ENCODE results near the gene ARID1B.

The ARID1B gene

GRCh38 chr6:156900292-156900691 is 123.1 kb downstream of the ARID1B start:
- Histone ChIP-seq H3K27me3 (ENCODE audit: low read depth) (no peaks in the 10 kb centered on the region), H3K9me3 (no peaks in the 10 kb centered on the region), H3K4me3 (no peak overlapping the region), H3K36me3 (replicated peaks) (no peaks in the 10 kb centered on the region), H3K4me1 (peaks cover under 1% of the 10 kb centered on the region)
- in situ Hi-C loops (cut with MboI; ENCODE audit: low sequenced_read_pairs) = no loop called here
- no peak for DNase-seq (ENCODE audit: low spot score in 2 of 2)

- in situ Hi-C loops (cut with MboI; ENCODE audit: low sequenced_read_pairs) = no loop called here
- Histone ChIP-seq H3K4me3 (no peak overlapping the region), H3K27me3 (ENCODE audit: low read depth) (no peaks in the 10 kb centered on the region), H3K9me3 (no peaks in the 10 kb centered on the region), H3K36me3 (replicated peaks) (no peaks in the 10 kb centered on the region), H3K4me1 (peaks cover 7% of the 10 kb centered on the region)
- DNase-seq (ENCODE audit: low spot score in 2 of 2) = no peak
These were observed 124.3 kb downstream of the ARID1B start for GRCh38 chr6:156901309-156902019.

GRCh38 chr6:156902782-156903181 is 125.6 kb downstream of the ARID1B start:
- no peak overlapping the region for H3K4me3 ChIP-seq
- no peaks in the 10 kb centered on the region for H3K9me3 ChIP-seq
- H3K27me3 ChIP-seq (ENCODE audit: low read depth) = no peaks in the 10 kb centered on the region
- no peak for DNase-seq (ENCODE audit: low spot score in 2 of 2)
- in situ Hi-C loops (cut with MboI; ENCODE audit: low sequenced_read_pairs) = no loop called here
- H3K36me3 ChIP-seq (replicated peaks) = no peaks in the 10 kb centered on the region
- H3K4me1 ChIP-seq = peaks cover 7% of the 10 kb centered on the region

GRCh38 chr6:156904176-156904967 is 127.2 kb downstream of the ARID1B start:
- DNase-seq (ENCODE audit: low spot score in 2 of 2) = no peak
- H3K9me3 ChIP-seq = no peaks in the 10 kb centered on the region
- H3K4me3 ChIP-seq = no peak overlapping the region
- in situ Hi-C loops (cut with MboI; ENCODE audit: low sequenced_read_pairs) = no loop called here
- H3K36me3 ChIP-seq (replicated peaks) = no peaks in the 10 kb centered on the region
- H3K4me1 ChIP-seq = peaks cover 7% of the 10 kb centered on the region
- no peaks in the 10 kb centered on the region for H3K27me3 ChIP-seq (ENCODE audit: low read depth)

- H3K9me3 ChIP-seq = no peaks in the 10 kb centered on the region
- no peak overlapping the region for H3K4me3 ChIP-seq
These were observed 128.6 kb downstream of the ARID1B start for GRCh38 chr6:156905801-156906200.

GRCh38 chr6:156906451-156906850 is 129.3 kb downstream of the ARID1B start:
- Histone ChIP-seq H3K36me3 (replicated peaks) (no peaks in the 10 kb centered on the region), H3K27me3 (ENCODE audit: low read depth) (no peaks in the 10 kb centered on the region), H3K9me3 (no peaks in the 10 kb centered on the region), H3K4me3 (no peak overlapping the region), H3K4me1 (peaks cover 7% of the 10 kb centered on the region)
- no peak for DNase-seq (ENCODE audit: low spot score in 2 of 2)
- in situ Hi-C loops (cut with MboI; ENCODE audit: low sequenced_read_pairs) = no loop called here

More at GRCh38 chr6:156905801-156906200, 128.6 kb downstream of the ARID1B start:
- H3K27me3 ChIP-seq (ENCODE audit: low read depth) = no peaks in the 10 kb centered on the region
- no peak for DNase-seq (ENCODE audit: low spot score in 2 of 2)
- in situ Hi-C loops (cut with MboI; ENCODE audit: low sequenced_read_pairs) = no loop called here
- no peaks in the 10 kb centered on the region for H3K36me3 ChIP-seq (replicated peaks)
- peaks cover 7% of the 10 kb centered on the region for H3K4me1 ChIP-seq

GRCh38 chr6:156909212-156910010 is 132.2 kb downstream of the ARID1B start:
- no peak for DNase-seq (ENCODE audit: low spot score in 2 of 2)
- H3K9me3 ChIP-seq = no peaks in the 10 kb centered on the region

GRCh38 chr6:156910011-156910334 is 132.8 kb downstream of the ARID1B start:
- in situ Hi-C loops (cut with MboI; ENCODE audit: low sequenced_read_pairs) = no loop called here
- H3K4me1 ChIP-seq = peaks cover 7% of the 10 kb centered on the region
- no peaks in the 10 kb centered on the region for H3K9me3 ChIP-seq
- H3K36me3 ChIP-seq (replicated peaks) = no peaks in the 10 kb centered on the region
- no peaks in the 10 kb centered on the region for H3K27me3 ChIP-seq (ENCODE audit: low read depth)
- no peak for DNase-seq (ENCODE audit: low spot score in 2 of 2)
- no peak overlapping the region for H3K4me3 ChIP-seq

More at GRCh38 chr6:156909212-156910010, 132.2 kb downstream of the ARID1B start:
- Histone ChIP-seq H3K4me1 (peaks cover 7% of the 10 kb centered on the region), H3K27me3 (ENCODE audit: low read depth) (no peaks in the 10 kb centered on the region), H3K36me3 (replicated peaks) (no peaks in the 10 kb centered on the region), H3K4me3 (no peak overlapping the region)
- in situ Hi-C loops (cut with MboI; ENCODE audit: low sequenced_read_pairs) = no loop called here

- Histone ChIP-seq H3K9me3 (no peaks in the 10 kb centered on the region), H3K27me3 (ENCODE audit: low read depth) (no peaks in the 10 kb centered on the region), H3K4me3 (no peak overlapping the region), H3K36me3 (replicated peaks) (no peaks in the 10 kb centered on the region), H3K4me1 (peaks cover under 1% of the 10 kb centered on the region; the same call in 1 of the 2 replicates)
- in situ Hi-C loops (cut with MboI; ENCODE audit: low sequenced_read_pairs) = no loop called here
- DNase-seq (ENCODE audit: low spot score in 2 of 2) = no peak
These were observed 133.8 kb downstream of the ARID1B start for GRCh38 chr6:156910938-156911337.

GRCh38 chr6:156911581-156911980 is 134.4 kb downstream of the ARID1B start:
- H3K36me3 ChIP-seq (replicated peaks) = no peaks in the 10 kb centered on the region
- H3K27me3 ChIP-seq (ENCODE audit: low read depth) = no peaks in the 10 kb centered on the region
- H3K9me3 ChIP-seq = no peaks in the 10 kb centered on the region
- in situ Hi-C loops (cut with MboI; ENCODE audit: low sequenced_read_pairs) = no loop called here
- H3K4me1 ChIP-seq = no peaks in the 10 kb centered on the region
- DNase-seq (ENCODE audit: low spot score in 2 of 2) = no peak
- no peak overlapping the region for H3K4me3 ChIP-seq

GRCh38 chr6:156912431-156912830 is 135.3 kb downstream of the ARID1B start:
- no peak for DNase-seq (ENCODE audit: low spot score in 2 of 2)
- in situ Hi-C loops (cut with MboI; ENCODE audit: low sequenced_read_pairs) = no loop called here
- Histone ChIP-seq H3K27me3 (ENCODE audit: low read depth) (no peaks in the 10 kb centered on the region), H3K9me3 (no peaks in the 10 kb centered on the region), H3K36me3 (replicated peaks) (no peaks in the 10 kb centered on the region), H3K4me3 (no peak overlapping the region), H3K4me1 (no peaks in the 10 kb centered on the region)

GRCh38 chr6:156914181-156914580 is 137.0 kb downstream of the ARID1B start:
- H3K9me3 ChIP-seq = no peaks in the 10 kb centered on the region
- H3K36me3 ChIP-seq (replicated peaks) = no peaks in the 10 kb centered on the region
- DNase-seq (ENCODE audit: low spot score in 2 of 2) = no peak
- H3K27me3 ChIP-seq (ENCODE audit: low read depth) = no peaks in the 10 kb centered on the region
- H3K4me3 ChIP-seq = no peak overlapping the region
- in situ Hi-C loops (cut with MboI; ENCODE audit: low sequenced_read_pairs) = no loop called here
- H3K4me1 ChIP-seq = no peaks in the 10 kb centered on the region

GRCh38 chr6:156916130-156916801 is 139.1 kb downstream of the ARID1B start:
- H3K9me3 ChIP-seq = no peaks in the 10 kb centered on the region
- H3K27me3 ChIP-seq (ENCODE audit: low read depth) = no peaks in the 10 kb centered on the region
- H3K4me1 ChIP-seq = no peaks in the 10 kb centered on the region
- H3K4me3 ChIP-seq = no peak overlapping the region
- in situ Hi-C loops (cut with MboI; ENCODE audit: low sequenced_read_pairs) = no loop called here
- DNase-seq (ENCODE audit: low spot score in 2 of 2) = no peak
- no peaks in the 10 kb centered on the region for H3K36me3 ChIP-seq (replicated peaks)

All from HAP-1 (cell line).